Peyer's patch (tissue), 4 donors: Measurements from ENCODE around the gene SCCPDH. TPM values are rescaled to one million over a fixed set of nuclear protein-coding genes. Genes with fewer than 3 reads are reported as not detected.

ENCODE experiments used
- DNase-seq, 3 donors: peaks; one replicate each; pipeline ENCODE4 v3.0.0-alpha.2; 2017 to 2019
- H3K27ac ChIP-seq, 4 donors: fragments of 200-600 bp; sonication (generic); one replicate each; pipeline ENCODE4 v1.5.1; 2016 to 2019
- H3K27me3 ChIP-seq, 2 donors: fragments of 200-600 bp; sonication (generic); one replicate each; pipeline ENCODE4 v1.5.1; 2019
- H3K36me3 ChIP-seq, 3 donors: fragments of 200-600 bp; sonication (generic); one replicate each; pipeline ENCODE4 v1.5.1; 2016 to 2019
- H3K4me1 ChIP-seq, 4 donors: fragments of 200-600 bp; sonication (generic); one replicate each; pipeline ENCODE4 v1.5.1; 2016 to 2019
- H3K4me3 ChIP-seq, 4 donors: fragments of 200-600 bp; sonication (generic); 1 replicate in 3 of 4; 2 replicates in 1 of 4; pipeline ENCODE4 v1.5.1; 2016 to 2019; ENCODE audit warnings: mild to moderate bottlenecking in 1 of 4
- H3K9me3 ChIP-seq, 4 donors: fragments of 200-600 bp; sonication (generic); one replicate each; pipeline ENCODE4 v1.5.1; 2016 to 2019; ENCODE audit warnings: mild to moderate bottlenecking in 1 of 4
- CTCF ChIP-seq, 6 experiments: fragments of 450-650 bp in 4 of 6; fragments of 200-600 bp in 2 of 6; sonication (generic) in 1 of 6; IDR thresholded peaks; one replicate each; pipeline ENCODE4 v1.5.1; 2017 to 2019; ENCODE audit warnings: antibody characterized with exemption in 6 of 6, mild to moderate bottlenecking in 3 of 6, moderate library complexity in 1 of 6
- POLR2A ChIP-seq, 2 donors: fragments of 450-650 bp; IDR thresholded peaks; one replicate each; pipeline ENCODE4 v1.5.1; 2017; ENCODE audit warnings: antibody characterized with exemption in 2 of 2, mild to moderate bottlenecking in 2 of 2, moderate library complexity in 2 of 2
- total RNA-seq, 4 donors: library from RNA; depleted of rRNA; stranded (reverse); fragments of >200 nt; gene quantifications; one replicate each; pipeline ENCODE4 v1.1.0, GENCODE V29; 2016

SCCPDH gene
- total RNA-seq, 4 donors from 2014 or later: 14.0 to 67.1 (median 33.9) TPM

- Histone ChIP-seq H3K27ac (peak overlapping the region; percentile 13 to 51 (median 30)), H3K36me3 (no peaks in the 10 kb centered on the region), H3K27me3 (no peaks in the 10 kb centered on the region), H3K4me3 (peak overlapping the region in 3 of 4 donors; percentile 24 to 31 (median 24)), H3K9me3 (no peaks in the 10 kb centered on the region), H3K4me1 (peaks cover 0 to 19% (median 0%) of the 10 kb centered on the region in 4 donors)
- TF ChIP-seq POLR2A (IDR thresholded peaks at IDR 0.05) (no peak), CTCF (IDR thresholded peaks at IDR 0.05) (no peak)
- no peak for DNase-seq
Observed at GRCh38 chr1:246698466-246699094, 25.6 kb upstream of the SCCPDH start.

- peak; percentile 82 to 97 (median 82) for DNase-seq
- H3K4me1 ChIP-seq: peaks cover 0 to 19% (median 0%) of the 10 kb centered on the region in 4 donors
- no peaks in the 10 kb centered on the region for H3K36me3 ChIP-seq
- TF ChIP-seq POLR2A (IDR thresholded peaks at IDR 0.05) (peak in 1 of 2 donors; percentile 39), CTCF (IDR thresholded peaks at IDR 0.05) (peak; percentile 43 to 89 (median 82))
- H3K9me3 ChIP-seq: no peaks in the 10 kb centered on the region
- H3K27me3 ChIP-seq: no peaks in the 10 kb centered on the region
- H3K4me3 ChIP-seq: peak overlapping the region in 3 of 4 donors; percentile 24 to 31 (median 24)
- H3K27ac ChIP-seq: peak overlapping the region; percentile 13 to 51 (median 30)
Observed at GRCh38 chr1:246699095-246699735, 25.0 kb upstream of the SCCPDH start.

DNA sequence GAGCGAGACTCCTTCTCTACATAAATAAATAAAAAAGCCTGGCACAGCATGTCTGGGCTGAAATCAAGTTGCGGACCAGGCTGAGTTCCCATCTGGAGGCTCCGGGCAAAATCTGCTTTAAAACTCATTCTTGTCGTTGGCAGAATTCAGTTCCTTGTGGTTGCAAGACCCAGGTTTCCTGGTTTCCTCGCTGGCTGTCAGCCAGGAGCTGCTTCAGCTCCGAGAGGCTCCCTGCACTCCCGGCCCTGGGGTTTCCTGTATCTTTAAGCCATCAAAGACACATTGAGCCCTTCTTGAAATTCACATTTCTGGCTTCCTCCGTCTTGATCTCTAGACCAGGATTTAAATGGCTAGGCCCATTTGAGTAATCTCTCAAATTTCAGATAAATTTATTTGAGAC lies 20.6 kb upstream of the SCCPDH start:
- Histone ChIP-seq H3K9me3 (no peaks in the 10 kb centered on the region), H3K36me3 (no peaks in the 10 kb centered on the region), H3K27me3 (no peaks in the 10 kb centered on the region), H3K27ac (no peak overlapping the region), H3K4me1 (peaks cover 0 to 3% (median 0%) of the 10 kb centered on the region in 4 donors), H3K4me3 (no peak overlapping the region)
- DNase-seq: peak in 1 of 3 donors; percentile 58
- no peak for TF ChIP-seq POLR2A (IDR thresholded peaks at IDR 0.05)
- TF ChIP-seq CTCF (IDR thresholded peaks at IDR 0.05): no peak

GRCh38 chr1:246705368-246705767 lies 18.8 kb upstream of the SCCPDH start:
- Histone ChIP-seq H3K27me3 (no peaks in the 10 kb centered on the region), H3K27ac (no peak overlapping the region), H3K4me1 (peaks cover 0 to 12% (median 0%) of the 10 kb centered on the region in 4 donors), H3K36me3 (no peaks in the 10 kb centered on the region), H3K9me3 (no peaks in the 10 kb centered on the region), H3K4me3 (no peak overlapping the region)
- DNase-seq: no peak
- no peak for TF ChIP-seq CTCF (IDR thresholded peaks at IDR 0.05)
- TF ChIP-seq POLR2A (IDR thresholded peaks at IDR 0.05): no peak

DNA sequence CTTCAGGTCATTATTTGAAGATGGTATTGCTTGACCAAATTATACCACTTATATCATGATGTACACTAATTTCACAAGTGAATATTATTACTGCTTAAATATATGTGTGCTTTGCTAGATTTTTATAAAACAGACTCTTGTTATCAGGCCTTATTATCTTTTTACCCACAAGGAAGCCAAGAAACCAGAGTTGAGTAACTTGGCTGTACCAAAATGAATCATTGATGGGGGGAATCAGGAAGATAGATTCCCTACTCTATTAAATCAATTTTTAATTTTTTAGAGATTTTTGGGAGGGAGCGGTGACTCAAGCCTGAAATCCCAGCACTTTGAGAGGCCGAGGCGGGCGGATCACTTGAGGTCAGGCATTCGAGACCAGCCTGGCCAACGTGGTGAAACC lies 16.0 kb upstream of the SCCPDH start:
- DNase-seq: no peak
- Histone ChIP-seq H3K36me3 (no peaks in the 10 kb centered on the region), H3K27ac (no peak overlapping the region), H3K9me3 (no peaks in the 10 kb centered on the region), H3K4me1 (peaks cover 0 to 13% (median 0%) of the 10 kb centered on the region in 4 donors), H3K4me3 (no peak overlapping the region), H3K27me3 (no peaks in the 10 kb centered on the region)
- no peak for TF ChIP-seq POLR2A (IDR thresholded peaks at IDR 0.05)
- no peak for TF ChIP-seq CTCF (IDR thresholded peaks at IDR 0.05)
